Mesenchymal stem cell (in vitro differentiated cells and primary cell): ENCODE data around the gene RBMS1.
A peak's percentile ranks its signal among the peaks of the same experiment; 100 is the strongest.

Experiments
- DNase-seq: peaks from one replicate; pipeline ENCODE4 v3.0.0-alpha.2; 2013
- H2AFZ ChIP-seq: one replicate; pipeline ENCODE4 v1.6.1; 2013; ENCODE audit warnings: low read depth, mild to moderate bottlenecking, control low read depth, inconsistent platforms, low read length, moderate library complexity
- H2AK5ac ChIP-seq: 2 replicates; pipeline ENCODE4 v1.6.1; 2013; ENCODE audit warnings: low read length, moderate library complexity, mild to moderate bottlenecking, inconsistent platforms; ENCODE audit not compliant: severe bottlenecking
- H2BK120ac ChIP-seq: one replicate; pipeline ENCODE4 v1.6.1; 2013; ENCODE audit warnings: low read depth, mild to moderate bottlenecking, inconsistent platforms, low read length, moderate library complexity
- H2BK12ac ChIP-seq, 2 experiments: one replicate each; pipeline ENCODE4 v1.6.1; 2013; ENCODE audit warnings: inconsistent platforms in 2 of 2, low read length in 2 of 2, mild to moderate bottlenecking in 2 of 2, moderate library complexity in 2 of 2, control low read depth in 1 of 2
- H2BK15ac ChIP-seq: one replicate; pipeline ENCODE4 v1.6.1; 2013; ENCODE audit warnings: mild to moderate bottlenecking, low read depth, inconsistent platforms; ENCODE audit not compliant: poor library complexity, severe bottlenecking
- H2BK5ac ChIP-seq: 2 replicates; pipeline ENCODE4 v1.6.1; 2013; ENCODE audit warnings: low read depth, mild to moderate bottlenecking, low read length, control low read depth, inconsistent platforms; ENCODE audit not compliant: poor library complexity, severe bottlenecking
- H3K14ac ChIP-seq, 2 experiments: one replicate each; pipeline ENCODE4 v1.6.1; 2013; ENCODE audit warnings: inconsistent platforms in 2 of 2, low read length in 2 of 2, control low read depth in 1 of 2, mild to moderate bottlenecking in 1 of 2, moderate library complexity in 1 of 2
- H3K18ac ChIP-seq, 2 experiments: one replicate each; pipeline ENCODE4 v1.6.1; 2013; ENCODE audit warnings: inconsistent platforms in 2 of 2, low read length in 2 of 2, control low read depth in 1 of 2, low read depth in 1 of 2, mild to moderate bottlenecking in 1 of 2
- H3K23ac ChIP-seq, 2 experiments: one replicate each; pipeline ENCODE4 v1.6.1; 2013; ENCODE audit warnings: inconsistent platforms in 2 of 2, low read length in 2 of 2, mild to moderate bottlenecking in 2 of 2, moderate library complexity in 2 of 2, control low read depth in 1 of 2
- H3K27ac ChIP-seq: 2 replicates; pipeline ENCODE4 v1.5.1; 2013; ENCODE audit warnings: mild to moderate bottlenecking, moderate library complexity, low read length, control low read depth, inconsistent platforms; ENCODE audit not compliant: poor library complexity, severe bottlenecking
- H3K27me3 ChIP-seq, 2 experiments: 2 replicates each; pipeline versions ENCODE4 v1.6.1 to v1.7.0; 2013; ENCODE audit warnings: low read length in 2 of 2, mild to moderate bottlenecking in 2 of 2, moderate library complexity in 2 of 2, control low read depth in 1 of 2, inconsistent platforms in 1 of 2; ENCODE audit not compliant: control insufficient read depth in 1 of 2, insufficient read depth in 1 of 2
- H3K36me3 ChIP-seq, 2 experiments: 2 replicates each; pipeline versions ENCODE4 v1.6.1 to v1.7.0; 2013; ENCODE audit warnings: low read length in 2 of 2, control low read depth in 1 of 2, inconsistent platforms in 1 of 2, low read depth in 1 of 2, mild to moderate bottlenecking in 1 of 2; ENCODE audit not compliant: insufficient read depth in 2 of 2, control insufficient read depth in 1 of 2
- H3K4ac ChIP-seq, 2 experiments: one replicate each; pipeline ENCODE4 v1.6.1; 2013; ENCODE audit warnings: inconsistent platforms in 2 of 2, low read length in 2 of 2, mild to moderate bottlenecking in 2 of 2, moderate library complexity in 2 of 2, control low read depth in 1 of 2, low read depth in 1 of 2
- H3K4me1 ChIP-seq: 2 replicates; pipeline ENCODE4 v1.6.1; 2013; ENCODE audit warnings: low read depth, low read length, control low read depth; ENCODE audit not compliant: control insufficient read depth, insufficient read depth
- H3K4me2 ChIP-seq: 2 replicates; pipeline ENCODE4 v1.6.1; 2013; ENCODE audit warnings: low read length, mild to moderate bottlenecking, inconsistent platforms; ENCODE audit not compliant: poor library complexity, severe bottlenecking
- H3K4me3 ChIP-seq, 2 experiments: 2 replicates each; pipeline versions ENCODE4 v1.5.1 to v1.7.0; 2013; ENCODE audit warnings: low read length in 2 of 2, mild to moderate bottlenecking in 2 of 2, control low read depth in 1 of 2, low read depth in 1 of 2; ENCODE audit not compliant: insufficient read depth in 1 of 2
- H3K79me1 ChIP-seq: replicated peaks from 2 replicates; pipeline ENCODE4 v1.6.1; 2013; ENCODE audit warnings: mild to moderate bottlenecking, control low read depth, low read length, inconsistent platforms; ENCODE audit not compliant: poor library complexity, severe bottlenecking
- H3K9ac ChIP-seq: 2 replicates; pipeline ENCODE4 v1.7.0; 2013; ENCODE audit warnings: mild to moderate bottlenecking, low read length, moderate library complexity
- H3K9me3 ChIP-seq: 2 replicates; pipeline ENCODE4 v1.7.0; 2013; ENCODE audit warnings: mild to moderate bottlenecking, low read length; ENCODE audit not compliant: control insufficient read depth
- H4K8ac ChIP-seq: one replicate; pipeline ENCODE4 v1.6.1; 2013; ENCODE audit warnings: inconsistent platforms, mild to moderate bottlenecking, low read length, moderate library complexity
- H4K91ac ChIP-seq: one replicate; pipeline ENCODE4 v1.6.1; 2013; ENCODE audit warnings: mild to moderate bottlenecking, low read length, inconsistent platforms
- WGBS: methylation state at CpG from one replicate; pipeline ENCODE4 v1.1.7; 2013; ENCODE audit warnings: mixed read lengths; 5-methylcytosine and 5-hydroxymethylcytosine counted together

RBMS1 gene

DNA sequence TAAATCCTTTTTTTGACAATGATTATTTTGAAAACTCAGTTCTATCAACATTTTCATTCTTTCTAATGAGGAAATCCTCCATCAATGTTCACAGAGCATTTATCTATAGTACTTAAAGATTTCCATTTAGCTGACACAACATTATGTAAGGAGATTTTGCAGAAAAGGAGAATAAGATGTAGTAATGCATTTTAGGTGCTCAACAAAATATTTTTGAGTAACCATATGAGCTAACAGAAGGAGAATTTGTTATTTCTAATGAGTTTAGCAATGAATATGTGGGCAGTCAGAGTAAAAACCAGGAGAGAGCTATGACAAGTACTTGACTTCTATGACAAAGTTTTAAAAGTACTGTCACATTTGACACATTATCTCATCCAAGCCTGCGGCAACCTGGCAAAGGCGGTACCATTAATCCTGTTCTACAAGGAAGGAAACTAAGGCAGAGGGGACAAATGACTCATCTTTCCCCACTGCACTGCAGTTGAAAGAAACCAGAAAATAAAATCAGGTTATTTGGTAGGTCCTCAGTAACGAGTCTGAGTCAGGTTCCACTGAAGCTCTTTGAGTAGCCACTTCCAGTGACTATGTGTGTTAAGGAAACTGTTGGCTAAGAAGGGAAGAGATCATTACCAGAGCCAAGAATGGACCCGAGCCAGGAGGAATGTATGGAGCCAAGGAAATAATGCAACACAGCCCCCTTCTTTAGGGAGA lies 159.4 kb downstream of the RBMS1 start:
- no peak overlapping the region for H3K18ac ChIP-seq
- no peak overlapping the region for H2BK5ac ChIP-seq
- 63% methylated on average over 3 of the region's 4 CpGs for WGBS
- H3K4ac ChIP-seq, result no peak overlapping the region
- no peak overlapping the region for H2BK120ac ChIP-seq
- DNase-seq, result peak; percentile 67
- no peak overlapping the region for H3K27ac ChIP-seq
- peak overlapping the region in 1 of 2 experiments; percentile 37 for H3K23ac ChIP-seq
- no peak overlapping the region for H2AFZ ChIP-seq
- no peak overlapping the region for H2AK5ac ChIP-seq
- H3K14ac ChIP-seq, result peak overlapping the region in 1 of 2 experiments; percentile 12
- no peak overlapping the region for H4K91ac ChIP-seq
- H3K36me3 ChIP-seq, result peaks cover 0 to 44% of the 10 kb centered on the region in 2 experiments
- H3K79me1 ChIP-seq, result peaks cover 14% of the 10 kb centered on the region
- peaks cover 7% of the 10 kb centered on the region for H3K4me1 ChIP-seq
- no peaks in the 10 kb centered on the region for H3K27me3 ChIP-seq
- no peak overlapping the region for H4K8ac ChIP-seq
- H2BK12ac ChIP-seq, result no peak overlapping the region
- no peak overlapping the region for H3K4me2 ChIP-seq
- H3K9me3 ChIP-seq, result no peaks in the 10 kb centered on the region
- peak overlapping the region; percentile 52 for H3K9ac ChIP-seq
- H3K4me3 ChIP-seq, result peak overlapping the region in 1 of 2 experiments; percentile 17
- H2BK15ac ChIP-seq, result no peak overlapping the region

DNA sequence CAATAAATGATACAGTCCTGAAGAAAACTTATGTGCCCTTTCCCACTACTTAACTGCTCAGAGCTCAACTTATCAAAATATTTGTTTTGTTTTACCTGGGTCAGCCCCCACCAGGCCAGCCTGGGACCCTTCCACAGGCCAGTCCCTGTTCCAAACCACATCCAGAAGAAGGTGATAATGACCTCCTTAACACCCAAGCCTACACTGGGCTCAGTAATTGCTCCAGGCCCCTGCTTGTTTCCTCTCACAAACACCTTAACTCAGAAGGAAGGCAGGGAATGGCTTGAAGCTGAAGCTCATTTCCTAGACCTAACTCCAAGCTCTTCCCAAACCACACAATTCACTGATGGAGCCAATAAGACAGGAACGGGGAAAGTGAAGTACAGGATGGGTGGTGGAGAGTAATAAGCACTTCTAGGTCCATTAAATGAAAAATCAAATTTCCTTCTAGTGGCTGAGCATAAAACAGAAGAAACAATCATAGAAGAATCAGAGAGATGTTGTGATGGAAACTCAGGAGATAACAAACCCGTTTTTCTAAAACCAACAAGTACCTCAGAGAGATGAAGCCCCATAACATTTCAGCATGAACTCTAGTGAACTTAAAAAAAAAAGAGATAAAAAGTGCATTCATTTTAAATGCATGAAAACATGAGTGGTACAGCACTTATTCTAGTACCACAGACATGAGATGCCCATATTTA lies 160.1 kb downstream of the RBMS1 start:
- Histone ChIP-seq H3K14ac (peak overlapping the region in 1 of 2 experiments; percentile 31), H3K9ac (peak overlapping the region; percentile 52), H2AFZ (peak overlapping the region; percentile 30), H3K79me1 (peaks cover 15% of the 10 kb centered on the region), H3K4me3 (peak overlapping the region in 1 of 2 experiments; percentile 32), H3K4me2 (no peak overlapping the region), H4K91ac (no peak overlapping the region), H3K18ac (peak overlapping the region in 1 of 2 experiments; percentile 6), H3K4ac (peak overlapping the region in 1 of 2 experiments; percentile 15), H2BK15ac (no peak overlapping the region), H3K23ac (no peak overlapping the region), H3K27me3 (no peaks in the 10 kb centered on the region), H2BK5ac (no peak overlapping the region), H2BK120ac (no peak overlapping the region), H3K36me3 (peaks cover 0 to 47% of the 10 kb centered on the region in 2 experiments), H2AK5ac (peak overlapping the region; percentile 7), H3K27ac (no peak overlapping the region), H3K9me3 (no peaks in the 10 kb centered on the region), H4K8ac (no peak overlapping the region), H3K4me1 (peaks cover 5% of the 10 kb centered on the region), H2BK12ac (peak overlapping the region in 1 of 2 experiments; percentile 60)
- DNase-seq, result no peak
- no CpG with 5 or more reads among the region's 2 CpGs for WGBS

- Histone ChIP-seq H3K9me3 (no peaks in the 10 kb centered on the region), H3K23ac (no peak overlapping the region), H3K27ac (no peak overlapping the region), H4K8ac (no peak overlapping the region), H4K91ac (no peak overlapping the region), H2BK5ac (no peak overlapping the region), H3K4me2 (no peak overlapping the region), H3K4me3 (no peak overlapping the region), H3K4me1 (peaks cover 5% of the 10 kb centered on the region), H2BK120ac (no peak overlapping the region), H2AFZ (no peak overlapping the region), H3K27me3 (no peaks in the 10 kb centered on the region), H3K18ac (no peak overlapping the region), H3K36me3 (peaks cover 0 to 45% of the 10 kb centered on the region in 2 experiments), H3K14ac (no peak overlapping the region), H3K79me1 (peaks cover 15% of the 10 kb centered on the region), H3K9ac (peak overlapping the region; percentile 33), H3K4ac (no peak overlapping the region), H2BK12ac (no peak overlapping the region), H2BK15ac (no peak overlapping the region), H2AK5ac (no peak overlapping the region)
- WGBS, result 20% methylated on average over 2 of the region's 2 CpGs
- DNase-seq, result peak; percentile 66
These were observed 161.3 kb downstream of the RBMS1 start for GRCh38 chr2:160332318-160332717.

DNA sequence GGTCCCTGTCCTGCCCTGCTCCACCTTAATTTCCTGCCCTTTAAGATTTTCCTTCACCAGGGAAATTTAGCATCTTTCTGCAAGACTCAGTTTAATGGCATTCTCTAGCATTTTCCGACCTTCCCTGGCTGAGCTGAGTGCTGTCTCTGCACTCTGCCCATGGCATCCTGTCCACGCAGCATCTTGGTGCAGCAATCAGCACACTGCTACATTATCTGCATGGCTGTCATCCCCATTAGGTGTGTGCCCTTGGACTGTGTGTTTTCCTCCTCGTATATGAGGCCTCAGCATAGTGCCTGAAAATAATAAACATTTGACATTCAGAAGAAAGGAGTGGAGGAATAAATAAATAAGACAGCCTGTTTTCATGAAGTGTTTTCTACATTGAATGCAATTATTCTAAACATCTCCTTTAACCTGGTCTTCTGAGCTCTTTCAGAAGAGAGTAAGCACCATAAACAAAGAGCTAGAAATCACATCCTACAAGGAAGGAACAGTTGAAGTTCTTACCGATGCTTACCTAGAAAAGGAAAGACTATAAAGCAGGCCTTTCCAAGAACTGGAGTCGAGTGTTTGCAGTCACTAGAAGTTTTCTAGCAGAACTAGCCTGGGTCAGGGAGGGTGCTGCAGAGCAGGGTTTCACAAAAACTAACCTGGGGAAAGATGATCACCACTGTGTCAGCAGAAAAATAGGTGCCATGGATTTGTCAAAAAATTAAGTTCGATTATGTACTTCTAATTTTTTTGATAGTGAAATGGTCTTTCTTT lies 162.2 kb downstream of the RBMS1 start:
- peak overlapping the region; percentile 33 for H3K9ac ChIP-seq
- no peak for DNase-seq
- H2BK12ac ChIP-seq, result no peak overlapping the region
- no peak overlapping the region for H4K8ac ChIP-seq
- no peak overlapping the region for H2AK5ac ChIP-seq
- H3K9me3 ChIP-seq, result no peaks in the 10 kb centered on the region
- no peak overlapping the region for H3K4me3 ChIP-seq
- no peak overlapping the region for H3K27ac ChIP-seq
- H3K4me2 ChIP-seq, result no peak overlapping the region
- peaks cover 4% of the 10 kb centered on the region for H3K4me1 ChIP-seq
- H3K14ac ChIP-seq, result no peak overlapping the region
- H2BK120ac ChIP-seq, result no peak overlapping the region
- H3K23ac ChIP-seq, result no peak overlapping the region
- H2BK15ac ChIP-seq, result no peak overlapping the region
- peaks cover 12% of the 10 kb centered on the region for H3K79me1 ChIP-seq
- no peak overlapping the region for H2AFZ ChIP-seq
- no peak overlapping the region for H2BK5ac ChIP-seq
- WGBS, result 86% methylated on average over 6 of the region's 6 CpGs
- H3K4ac ChIP-seq, result no peak overlapping the region
- H3K27me3 ChIP-seq, result no peaks in the 10 kb centered on the region
- H4K91ac ChIP-seq, result no peak overlapping the region
- H3K18ac ChIP-seq, result no peak overlapping the region
- H3K36me3 ChIP-seq, result peaks cover 0 to 47% of the 10 kb centered on the region in 2 experiments
